Measurements from ENCODE around the gene KCNQ1. TPM values are rescaled to one million over a fixed set of nuclear protein-coding genes. Genes with fewer than 3 reads are reported as not detected.
A peak's percentile ranks its signal among the peaks of the same experiment; 100 is the strongest.

The KCNQ1 gene
- total and polyA plus RNA-seq, 9 of the 15 experiments (the other 6 are each of a cell fraction or from before 2014, with no cell fraction given), result 0.44 TPM; not detected in 8

DNA sequence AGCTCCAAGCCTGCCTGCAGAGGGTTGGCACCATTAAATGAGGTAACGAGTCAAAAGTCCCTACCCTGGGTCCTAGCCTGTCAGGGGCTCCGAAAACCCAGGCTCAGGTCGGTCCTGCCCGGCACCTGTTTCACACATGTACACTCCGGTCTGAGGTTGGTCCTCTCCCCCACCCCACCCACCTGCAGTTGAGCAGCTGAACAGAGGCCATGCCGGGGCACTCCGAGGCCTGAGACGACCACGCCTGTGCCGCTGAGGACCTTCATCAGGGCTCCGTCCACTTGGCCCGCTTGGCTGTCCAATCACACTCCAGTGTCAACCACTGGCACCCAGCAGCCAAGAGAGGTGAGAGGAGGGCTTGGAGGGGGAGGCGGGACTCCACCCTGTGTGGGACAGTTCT, 42.7 kb upstream of the KCNQ1 start:
- no TSS peak for BruUV-seq (replicated peaks)
- peaks cover 12 to 75% of the 10 kb centered on the region in 2 experiments; a peak in 4 of 5 replicates for H3K4me1 ChIP-seq (replicated peaks in 1 of 2; ENCODE audit: control insufficient read depth in 2 of 2, insufficient read depth in 2 of 2, low read length in 2 of 2)
- in situ Hi-C loops (cut with MboI), result no loop called here
- DNase-seq (ENCODE audit: extremely low read depth in 1 of 4, low spot score in 3 of 4), result no peak
- peaks cover 28% of the 10 kb centered on the region for H3K79me2 ChIP-seq (ENCODE audit: control insufficient read depth, insufficient read depth, low read length)
- intact Hi-C loops (cut with micrococcal nuclease), result loop anchor here (5.0 kb wide), 1 partner anchor 95 kb away; no protein-coding TSS in a partner anchor
- ChIA-PET CTCF (ENCODE audit: low intra/inter-chr PET ratio) (no interaction called here), POLR2A (interaction anchor here (0.6 to 1.1 kb wide), 4 partner anchors 9 to 99 kb away, joined by 3 read pairs; no protein-coding TSS in a partner anchor)
- no peak overlapping the region for H2AFZ ChIP-seq (ENCODE audit: low read depth, low read length)
- no peaks in the 10 kb centered on the region for H3K9me1 ChIP-seq (ENCODE audit: control insufficient read depth, insufficient read depth, low read length)
- peak overlapping the region; percentile 94 to 95; a peak in 3 of 4 replicates for H3K9ac ChIP-seq (ENCODE audit: insufficient read depth in 1 of 2, low read depth in 2 of 2, low read length in 2 of 2)
- no peak for FAIRE-seq
- no peak for TF ChIP-seq BCL6 (CRISPR knock-in tag; IDR thresholded peaks at IDR 0.05)
- TF ChIP-seq RBFOX2 (IDR thresholded peaks at IDR 0.05; ENCODE audit: low read depth, low read length), result 0 out of 2 replicates have a peak, but pooled peaks have one; percentile 7
- no peak for TF ChIP-seq U2AF1 (optimal IDR thresholded peaks at IDR 0.05; ENCODE audit: low read depth, low read length)
- no peak for TF ChIP-seq NR1H2 (CRISPR knock-in tag; IDR thresholded peaks at IDR 0.05)
- TF ChIP-seq, protein P1, sequence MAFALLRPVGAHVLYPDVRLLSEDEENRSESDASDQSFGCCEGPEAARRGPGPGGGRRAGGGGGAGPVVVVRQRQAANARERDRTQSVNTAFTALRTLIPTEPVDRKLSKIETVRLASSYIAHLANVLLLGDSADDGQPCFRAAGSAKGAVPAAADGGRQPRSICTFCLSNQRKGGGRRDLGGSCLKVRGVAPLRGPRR (CRISPR knock-in tag; IDR thresholded peaks at IDR 0.05), result no peak
- no peak overlapping the region for H3K27ac ChIP-seq (ENCODE audit: extremely low read depth, low read depth, low read length)
- H3K4me3 ChIP-seq, result peak overlapping the region; percentile 87
- whole genome bisulfite sequencing (ENCODE audit: insufficient coverage, low coverage, missing lambda C conversion rate), result 91% methylated on average over 7 of the region's 13 CpGs
- H3K27me3 ChIP-seq (ENCODE audit: control insufficient read depth in 2 of 2, insufficient read depth in 2 of 2, low read length in 2 of 2), result peaks cover 0 to 6% of the 10 kb centered on the region in 2 experiments; a peak in 2 of 5 replicates
- ATAC-seq, result no peak
- H3K36me3 ChIP-seq (ENCODE audit: control insufficient read depth, insufficient read depth, low read length), result peaks cover 32% of the 10 kb centered on the region; the same call in 1 of the 3 replicates
- H3K4me2 ChIP-seq (ENCODE audit: insufficient read depth, low read length), result peak overlapping the region; percentile 95
- H4K20me1 ChIP-seq (replicated peaks; ENCODE audit: control insufficient read depth, insufficient read depth, low read length), result no peaks in the 10 kb centered on the region; the same call in 1 of the 2 replicates
- no peaks in the 10 kb centered on the region for H3K9me3 ChIP-seq (replicated peaks; ENCODE audit: control insufficient read depth, insufficient read depth, low read depth, low read length)
